Non-pigmented ciliary epithelial cell (primary cell): ENCODE data around the gene SIK3.

ENCODE experiments used
- DNase-seq: peaks from one replicate; pipeline ENCODE4 v3.0.0-alpha.2; 2010; ENCODE audit warnings: low read depth

Gene SIK3

DNA sequence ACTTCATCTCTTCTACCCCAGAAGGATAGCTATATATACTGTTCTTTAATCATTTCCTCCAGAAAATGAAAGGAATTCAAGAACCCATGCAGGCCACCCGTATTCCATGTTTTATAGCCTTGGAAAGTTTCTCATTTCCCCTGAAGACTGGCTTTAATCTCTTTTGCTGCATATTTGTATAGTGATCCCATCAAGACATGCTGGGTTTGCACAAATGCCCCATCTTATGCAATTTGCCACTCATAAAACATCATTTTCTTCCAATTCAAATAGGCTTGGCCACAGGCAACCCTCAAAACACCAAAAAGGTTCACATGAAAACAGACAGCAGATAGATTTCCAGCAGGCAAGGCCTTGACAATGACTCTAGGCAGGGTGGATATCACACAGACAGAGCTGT, 232.5 kb downstream of the SIK3 start:
- DNase-seq, result no peak

DNA sequence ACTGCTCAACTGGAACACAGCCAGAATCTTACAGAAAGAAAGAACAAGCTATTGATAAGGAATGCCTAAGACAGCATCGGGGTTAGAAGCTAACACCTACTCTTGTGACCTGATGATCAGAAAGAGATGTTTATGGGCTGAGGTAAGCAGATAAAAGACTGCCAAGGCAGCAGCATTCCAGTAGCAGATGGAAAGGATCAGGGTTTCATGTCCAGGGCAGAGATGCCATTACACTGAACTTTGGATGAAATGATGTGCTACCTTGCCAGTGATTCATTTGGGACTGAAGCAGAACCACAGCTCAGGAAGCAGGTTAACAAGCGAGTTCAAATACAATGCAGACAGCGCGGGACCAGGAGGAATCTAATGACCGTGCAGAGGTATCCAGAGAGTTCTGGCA, 233.7 kb downstream of the SIK3 start:
- DNase-seq, result no peak

DNA sequence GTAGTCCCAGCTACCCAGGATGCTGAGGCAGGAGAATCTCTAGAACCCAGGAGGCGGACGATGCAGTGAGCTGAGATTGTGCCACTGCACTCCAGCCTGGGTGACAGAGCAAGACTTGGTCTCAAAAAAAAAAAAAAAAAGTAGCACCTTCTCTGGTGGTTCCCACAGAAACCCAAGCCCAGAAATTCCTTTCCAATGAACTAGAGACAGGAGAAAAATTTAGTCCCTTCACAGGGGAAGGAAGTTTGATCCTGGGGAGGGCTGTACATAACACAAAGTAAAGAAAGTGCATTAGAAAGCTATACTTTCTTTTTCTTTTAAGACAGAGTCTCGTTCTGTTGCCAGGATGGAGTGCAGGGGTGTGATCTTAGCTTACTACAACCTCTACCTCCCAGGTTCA, 235.3 kb downstream of the SIK3 start:
- no peak for DNase-seq

DNA sequence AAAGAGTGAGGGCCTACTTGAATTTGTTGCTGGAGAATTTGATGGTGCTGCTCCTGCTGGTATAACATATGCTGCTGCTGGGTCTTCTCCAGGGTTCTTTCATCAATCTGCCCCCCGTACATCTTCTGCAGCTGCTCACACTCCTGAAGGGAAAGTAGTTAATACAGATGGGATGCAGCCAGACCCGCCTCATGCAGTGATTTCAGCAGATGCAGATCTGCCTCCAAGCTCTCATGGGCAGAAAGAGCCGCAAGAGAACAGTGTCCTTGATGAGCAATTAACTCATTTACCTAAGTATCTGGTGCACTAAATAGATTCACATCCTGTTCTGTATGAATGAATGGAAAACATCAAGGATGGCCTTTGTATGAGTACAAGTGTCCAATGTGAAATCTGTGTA, 236.0 kb downstream of the SIK3 start:
- no peak for DNase-seq

DNA sequence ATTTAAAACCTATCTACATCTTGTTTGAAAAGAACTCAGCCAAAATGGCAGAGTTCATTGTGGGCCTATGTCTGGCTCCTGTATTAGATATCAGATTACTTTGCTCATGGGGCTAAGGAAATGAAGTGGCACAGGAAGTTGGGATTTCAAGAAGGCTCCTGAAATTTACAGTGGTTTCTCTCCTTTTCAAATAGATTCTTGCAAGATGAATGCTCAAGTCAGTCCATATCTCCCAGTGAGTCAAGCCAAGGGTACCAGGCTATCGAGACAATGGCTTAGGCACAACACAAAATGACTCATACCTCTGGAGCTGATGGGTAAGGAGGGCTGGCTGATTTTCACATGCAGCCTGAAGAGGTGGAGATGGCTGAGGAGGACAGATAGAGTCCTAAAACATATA, 236.7 kb downstream of the SIK3 start:
- DNase-seq, result peak; percentile 55

DNA sequence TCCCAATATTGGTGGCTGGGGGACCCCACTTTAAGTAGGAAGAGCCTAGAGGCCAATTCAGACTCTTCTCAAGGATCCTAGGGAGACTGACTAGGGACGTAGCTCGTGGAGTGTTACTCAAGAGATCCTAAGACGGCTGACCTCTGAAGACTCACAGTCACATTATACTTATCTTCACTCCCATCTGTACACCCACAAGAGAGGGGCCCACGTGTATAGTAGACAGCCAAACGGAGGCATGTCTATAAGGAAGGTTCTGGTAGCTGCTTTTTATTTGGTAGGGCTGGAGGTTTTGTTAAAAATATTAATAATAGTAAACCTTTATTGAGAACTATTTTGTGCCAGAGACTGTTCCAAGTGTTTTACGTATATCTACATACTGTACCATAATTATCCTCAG, 237.9 kb downstream of the SIK3 start:
- no peak for DNase-seq

DNA sequence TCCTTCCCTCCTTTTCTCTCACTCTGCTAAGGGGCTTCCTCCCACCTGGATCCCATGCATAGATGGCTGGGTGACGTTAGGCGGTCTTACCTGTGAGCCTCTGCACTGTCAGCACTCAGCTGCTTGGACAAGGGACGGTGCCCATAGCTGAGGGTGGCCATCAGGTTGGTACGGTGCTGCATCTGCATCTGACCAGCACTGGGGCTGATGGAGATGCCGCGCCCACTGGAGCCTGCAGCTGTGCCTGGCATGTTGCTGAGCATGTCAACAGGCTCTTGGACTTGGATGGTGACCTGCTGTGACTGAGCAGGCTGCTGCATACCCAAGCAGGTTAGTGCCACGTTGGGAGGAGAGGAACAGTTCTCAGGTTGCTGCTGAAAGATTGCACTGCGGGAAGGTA, 239.1 kb downstream of the SIK3 start:
- no peak for DNase-seq

DNA sequence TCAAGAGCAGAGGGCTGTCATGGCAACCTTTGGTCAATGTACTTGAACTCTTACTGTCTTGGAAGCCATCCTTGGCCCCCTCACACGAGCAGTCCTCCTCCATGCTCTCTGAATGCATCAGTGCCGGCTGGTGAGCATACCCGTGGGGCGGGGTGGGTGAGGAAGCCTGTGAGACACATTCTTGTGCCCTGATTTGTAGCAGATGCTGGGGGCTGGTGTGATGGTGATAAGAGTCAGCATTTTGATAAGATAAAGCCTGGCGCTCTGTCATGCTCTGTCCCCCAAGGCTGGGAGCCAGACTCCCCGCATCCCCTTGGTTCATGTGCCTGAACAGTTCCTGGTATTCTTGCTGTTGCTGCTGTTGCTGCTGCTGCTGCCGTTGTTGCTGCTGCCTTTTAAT, 240.3 kb downstream of the SIK3 start:
- DNase-seq, result no peak

DNA sequence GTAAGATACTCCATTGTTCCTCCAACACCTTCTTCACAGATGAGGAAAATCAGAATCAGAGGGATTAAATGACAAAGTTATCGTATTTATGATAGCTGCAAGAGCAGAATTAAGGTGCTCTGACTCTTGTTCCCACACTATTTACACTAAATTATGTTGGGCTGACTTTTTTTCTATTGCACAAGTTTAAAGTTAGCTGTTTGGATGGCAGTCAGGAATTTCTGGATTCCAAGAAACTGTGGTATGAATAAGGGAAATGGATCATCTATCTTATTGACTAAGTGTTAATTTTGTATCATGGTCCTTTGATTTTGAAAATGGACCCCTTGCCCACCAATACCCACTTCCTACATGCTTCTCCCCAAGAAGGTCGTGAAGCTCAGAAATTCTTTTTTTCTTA, 240.9 kb downstream of the SIK3 start:
- DNase-seq, result no peak

DNA sequence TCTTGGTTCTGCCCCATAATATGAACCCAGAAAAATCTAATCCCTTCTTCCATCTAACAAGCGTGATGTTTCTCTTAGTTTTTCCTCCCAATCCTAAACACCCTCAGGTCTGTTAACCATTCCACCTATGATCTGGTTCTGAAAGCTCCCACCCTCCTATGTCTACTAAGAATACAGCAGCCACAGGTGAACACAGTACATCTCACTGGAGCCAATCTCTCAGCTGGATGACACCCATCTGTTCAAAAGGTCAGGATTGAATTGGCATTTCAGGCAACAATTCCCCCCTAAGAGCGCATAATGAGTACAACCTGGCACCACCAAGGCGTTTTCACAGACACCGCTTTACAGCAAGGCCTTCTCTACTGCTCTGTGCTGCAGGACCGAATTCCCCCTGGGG, 241.8 kb downstream of the SIK3 start:
- DNase-seq, result no peak

DNA sequence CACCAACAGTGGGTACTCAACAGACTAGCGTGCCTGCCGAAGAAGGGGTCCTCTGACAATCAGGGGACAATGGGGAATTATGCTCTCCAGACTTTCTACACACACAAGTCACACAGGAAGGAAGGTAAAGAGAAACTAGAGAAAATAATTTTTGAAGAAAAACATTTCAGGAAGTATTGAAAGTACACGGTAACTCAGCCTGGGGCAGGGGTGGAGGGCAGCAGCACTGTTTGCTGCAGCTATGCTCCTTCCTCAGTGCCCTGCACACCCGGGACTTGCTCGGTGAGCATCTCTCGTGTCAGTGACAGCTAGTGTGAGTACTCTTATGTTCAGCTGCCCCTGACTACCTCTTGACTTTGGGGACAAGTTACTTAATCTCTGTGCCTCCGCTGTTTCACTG, 242.8 kb downstream of the SIK3 start:
- DNase-seq, result no peak

DNA sequence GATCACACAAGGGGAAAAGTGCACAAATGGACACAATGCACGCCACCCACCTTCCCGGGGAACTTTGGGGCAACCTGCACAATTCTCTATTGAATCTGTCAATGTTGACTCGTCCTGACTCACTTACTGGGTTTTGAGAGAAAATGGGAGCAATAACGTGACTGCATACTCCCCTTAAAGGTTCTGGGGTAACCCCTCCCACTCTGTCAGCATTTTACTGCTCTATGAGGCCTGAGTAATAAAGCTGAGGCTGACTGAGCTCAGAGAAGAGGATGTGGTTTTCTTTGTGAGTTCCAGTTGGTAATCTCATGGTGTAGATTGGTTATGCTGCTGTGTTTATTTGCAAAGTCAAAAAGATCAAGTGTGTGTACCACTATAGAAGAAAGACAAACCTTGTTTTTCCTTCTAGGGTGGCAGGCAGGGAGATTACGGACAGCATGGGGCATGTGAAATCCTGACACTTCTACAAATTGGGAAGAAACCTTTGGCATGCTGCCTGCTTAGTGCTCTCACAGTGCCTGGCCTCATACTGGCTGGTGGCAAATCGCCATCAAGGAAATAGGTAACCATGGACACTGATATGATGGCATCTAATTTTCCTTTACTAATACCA, 244.7 kb downstream of the SIK3 start:
- DNase-seq, result peak; percentile 77

DNA sequence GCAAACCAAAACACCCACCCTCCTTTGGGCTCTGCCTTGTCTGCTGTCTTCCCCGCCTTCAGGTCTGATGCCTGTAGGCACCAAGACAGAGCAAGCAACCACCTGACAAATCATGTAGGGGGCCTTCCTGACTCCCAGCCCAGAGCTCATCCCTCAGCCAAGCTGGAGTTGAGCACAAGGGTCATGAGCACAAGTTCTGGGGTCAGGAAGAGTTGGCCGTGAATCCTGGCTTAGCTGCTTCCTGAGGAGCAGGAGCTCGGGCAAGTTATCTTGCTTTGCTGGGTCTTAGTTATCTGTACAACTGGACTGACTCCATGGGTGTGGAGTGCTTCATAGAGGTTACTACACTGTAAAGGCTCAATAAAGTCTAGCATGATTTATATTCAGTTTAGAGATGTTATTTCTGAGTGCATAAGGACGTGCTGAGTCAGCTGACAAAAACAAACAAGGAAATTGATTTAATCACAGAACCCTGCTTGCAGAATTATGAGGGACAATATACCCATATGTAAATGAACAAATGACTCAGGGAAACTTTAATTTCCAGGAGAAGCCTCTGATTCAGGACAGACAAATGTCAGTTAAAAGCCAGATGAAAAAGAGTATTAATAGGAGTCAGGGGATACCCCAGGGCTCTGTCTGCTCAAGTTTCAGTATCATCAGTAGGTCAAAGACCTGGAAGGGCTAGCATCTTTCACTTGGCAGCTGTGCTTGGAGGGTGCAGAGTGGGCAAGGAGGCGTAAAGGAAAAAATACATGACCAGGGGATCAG, 245.8 kb downstream of the SIK3 start:
- DNase-seq, result no peak

DNA sequence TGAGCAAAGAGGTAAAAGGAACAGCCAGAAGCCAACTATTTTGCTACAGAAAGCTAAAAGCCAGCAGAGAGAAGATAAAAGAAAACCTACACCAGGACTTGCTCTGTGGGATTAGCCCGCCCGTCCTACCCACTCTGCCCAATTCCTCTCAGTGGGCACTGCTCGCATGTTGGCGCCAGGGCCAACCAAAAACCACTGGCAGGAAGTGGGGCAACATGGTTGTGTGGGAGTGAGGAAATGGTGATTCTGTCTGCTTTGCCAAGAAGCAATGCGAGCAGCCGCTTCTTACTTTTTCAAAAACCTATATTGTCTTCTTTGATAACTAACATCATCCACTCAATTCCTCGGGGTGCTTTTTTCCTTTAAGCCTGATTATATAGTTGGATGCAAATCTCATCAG, 246.6 kb downstream of the SIK3 start:
- DNase-seq, result no peak

DNA sequence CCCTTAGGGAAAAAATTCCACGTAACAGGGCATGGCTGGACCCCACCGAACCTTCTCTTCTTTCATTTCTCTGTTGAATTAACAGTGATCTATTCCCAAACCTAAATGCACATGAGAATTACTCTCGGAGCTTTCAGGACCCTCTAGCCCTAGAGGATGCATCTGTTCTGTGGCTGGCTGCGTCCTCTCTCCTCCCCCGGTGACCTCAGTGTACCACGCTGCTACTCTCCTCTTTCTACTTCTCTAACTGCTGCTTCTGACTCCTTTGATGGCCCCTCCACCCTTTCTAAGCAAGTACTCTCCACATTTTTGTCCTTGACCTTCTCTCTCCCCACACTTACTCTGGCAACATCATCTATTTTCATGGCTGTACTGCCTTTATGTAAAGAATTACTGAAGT, 248.7 kb downstream of the SIK3 start:
- no peak for DNase-seq

DNA sequence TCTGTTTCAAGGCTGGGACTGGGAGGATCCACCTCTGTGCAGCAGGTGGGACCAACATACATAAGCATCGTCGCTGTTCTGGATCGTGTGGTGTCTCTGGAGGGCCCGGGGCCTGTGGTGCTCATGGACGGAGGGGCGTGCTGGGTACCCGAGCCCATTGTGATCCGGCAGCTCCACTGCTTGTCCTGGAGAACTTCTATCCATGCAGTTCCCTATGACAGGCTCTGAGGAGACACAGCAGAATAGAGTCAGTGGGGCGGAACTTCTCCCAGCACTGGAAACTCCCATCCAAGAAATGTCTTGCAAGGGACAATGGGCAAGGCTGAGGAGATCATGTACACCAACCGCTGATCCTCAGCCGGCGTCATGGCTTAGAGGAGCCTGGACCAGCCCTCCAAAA, 249.2 kb downstream of the SIK3 start:
- no peak for DNase-seq

DNA sequence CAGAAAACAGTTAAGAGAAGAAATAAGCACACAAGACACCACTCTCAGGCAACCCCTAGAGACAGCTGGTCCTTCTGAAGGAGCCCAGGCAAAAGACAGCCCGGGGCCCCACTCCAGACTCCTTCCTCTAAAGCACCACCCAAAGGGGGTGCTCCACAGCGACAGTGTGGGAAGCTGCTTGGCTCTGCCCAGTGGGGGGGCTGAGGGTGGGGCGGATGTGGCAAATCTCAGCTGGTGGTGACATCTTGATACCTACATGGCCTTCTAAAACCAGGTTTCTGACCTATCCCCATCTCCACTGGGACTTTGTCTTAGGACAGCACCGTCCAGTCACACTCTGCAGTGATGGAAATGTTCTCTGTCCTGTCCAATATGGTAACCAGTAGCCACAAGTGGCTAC, 250.6 kb downstream of the SIK3 start:
- no peak for DNase-seq

DNA sequence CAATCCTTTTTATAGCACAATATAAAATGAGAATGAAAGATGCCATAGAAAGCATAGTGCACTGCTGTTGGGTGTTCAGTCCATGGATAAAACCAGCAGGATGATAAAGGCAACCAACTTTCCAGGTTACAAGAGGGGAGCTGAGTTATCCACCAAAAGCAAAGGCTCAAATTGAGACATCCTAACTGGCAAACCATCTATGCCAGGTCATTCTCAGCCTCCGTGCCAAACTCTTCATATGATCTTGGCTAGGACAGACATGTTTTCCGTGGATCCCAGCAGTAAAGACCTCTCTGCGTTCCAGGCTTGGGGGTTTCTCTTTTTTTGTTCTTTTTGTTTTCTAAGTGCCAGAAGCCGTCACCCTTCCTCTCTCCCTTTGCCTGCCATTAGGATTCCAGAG, 253.5 kb downstream of the SIK3 start:
- DNase-seq, result no peak

DNA sequence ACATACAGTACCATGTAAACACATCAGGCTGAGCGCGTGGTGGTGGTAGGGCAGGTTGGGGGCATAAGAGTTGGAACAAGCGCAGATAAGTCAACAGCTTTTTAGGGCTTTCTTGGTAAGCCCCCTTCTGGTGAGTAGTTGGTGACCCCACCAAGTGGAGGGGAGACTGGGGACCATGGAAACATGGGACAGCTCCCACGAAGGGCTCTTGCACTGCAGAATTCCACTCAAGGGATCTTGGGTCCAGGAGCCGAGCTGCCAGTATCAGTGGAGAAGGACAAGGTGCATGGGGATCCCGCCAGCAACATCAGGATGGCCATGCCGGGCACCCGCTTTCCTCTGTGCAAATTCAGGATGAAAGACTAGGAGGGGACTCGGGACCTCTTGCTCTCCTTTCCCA, 254.6 kb downstream of the SIK3 start:
- DNase-seq, result no peak

DNA sequence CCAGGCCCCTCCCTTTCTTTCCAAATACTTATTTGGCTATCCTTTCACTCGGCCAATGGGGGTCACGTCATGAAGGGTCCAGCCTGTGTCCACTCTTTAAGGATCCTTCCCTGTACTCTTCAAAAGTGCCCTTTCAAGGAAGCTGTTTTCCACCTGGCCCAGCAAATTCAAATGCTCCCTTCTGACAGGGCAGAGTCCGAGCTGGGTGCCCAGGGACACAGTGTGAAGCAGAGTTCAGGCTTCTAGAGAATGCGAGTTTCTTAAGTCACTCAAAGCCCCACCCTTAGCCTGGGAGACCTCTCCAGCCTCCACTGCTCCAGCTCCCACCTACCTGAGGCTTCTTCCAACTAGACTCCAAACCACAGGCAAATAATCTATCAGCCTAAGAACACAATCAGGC, 255.3 kb downstream of the SIK3 start:
- DNase-seq, result no peak

DNA sequence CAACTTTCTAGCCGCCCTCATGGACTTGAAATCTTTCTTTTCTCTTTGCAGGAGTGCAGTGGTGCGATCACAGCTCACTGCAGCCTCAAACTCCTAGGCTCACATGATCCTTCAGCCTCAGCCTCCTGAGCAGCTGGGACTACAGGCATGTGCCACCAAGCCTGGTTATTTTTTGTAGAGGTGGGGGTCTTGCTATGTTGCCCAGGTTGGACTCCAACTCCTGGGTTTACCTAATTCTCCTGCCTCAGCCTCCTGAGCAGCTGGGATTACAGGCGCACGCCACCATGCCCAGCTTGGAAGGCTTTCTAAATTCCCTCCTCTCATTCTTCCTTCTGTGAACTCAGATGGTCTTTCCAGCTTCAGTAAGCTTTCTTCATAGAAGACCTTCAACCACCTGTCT, 256.1 kb downstream of the SIK3 start:
- no peak for DNase-seq

DNA sequence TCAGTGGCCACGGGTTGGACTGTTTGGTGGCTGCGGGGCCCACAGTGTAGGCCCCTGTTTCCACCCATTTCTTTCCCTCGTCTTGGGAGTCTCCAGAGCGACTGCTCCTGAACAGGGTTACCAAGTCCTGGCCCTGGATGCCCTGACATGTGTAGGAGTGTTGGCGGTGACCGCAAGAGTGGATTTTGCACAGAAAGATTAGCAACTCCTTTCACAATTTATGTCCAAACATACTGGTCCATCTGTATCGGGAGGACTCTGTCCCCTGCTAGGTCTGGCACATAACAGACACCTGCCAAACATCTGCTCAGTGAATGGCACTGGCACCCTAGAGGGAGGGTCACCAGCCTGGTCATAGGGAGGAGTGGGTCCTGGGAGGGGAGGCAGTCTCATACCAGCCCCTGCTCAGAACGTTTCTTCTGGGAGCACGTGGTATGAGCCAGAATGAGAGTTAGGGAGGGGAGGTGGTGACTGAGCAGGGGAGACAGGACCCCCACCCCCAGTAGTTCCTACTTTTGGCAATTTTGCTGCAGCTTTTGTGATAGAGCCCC, 257.4 kb downstream of the SIK3 start:
- DNase-seq, result no peak

DNA sequence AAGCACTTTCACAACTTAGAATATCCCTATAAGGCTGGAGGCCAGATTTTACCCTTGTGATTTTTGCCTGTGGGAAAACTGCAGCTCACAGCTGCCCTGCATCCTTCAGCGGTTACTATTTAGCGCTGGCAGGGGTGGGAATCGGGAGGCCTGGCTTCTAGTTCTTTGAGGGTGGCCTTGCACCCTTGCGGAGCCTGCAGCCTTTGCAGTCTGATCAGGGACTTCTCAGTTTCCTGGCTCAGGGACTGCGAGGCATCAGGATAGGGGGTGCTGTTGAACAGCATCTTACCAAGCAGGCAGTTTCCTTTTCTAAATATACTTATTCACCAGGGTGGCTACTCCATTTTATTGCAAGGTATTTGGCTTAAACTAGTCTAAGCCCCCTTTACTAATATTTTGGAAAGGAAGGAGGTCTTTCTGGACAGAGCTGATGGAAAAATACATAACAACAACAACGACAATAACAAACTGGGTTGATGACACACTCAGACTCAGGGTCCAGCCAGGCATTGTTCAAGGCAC, 257.9 kb downstream of the SIK3 start:
- no peak for DNase-seq
